HepG2 (cell line): ENCODE measurements around the gene PDP2. TPM values are rescaled to one million over a fixed set of nuclear protein-coding genes. Genes with fewer than 3 reads are reported as not detected.

Experiments used
- ATAC-seq: fragments of 200-7000 bp; cut with Tn5 transposase; 3 replicates; pipeline ENCODE4 v1.9.1; 2020; ENCODE audit warnings: mild to moderate bottlenecking, moderate library complexity
- BruUV-seq: library from RNA; stranded (reverse); fragments of 400-500 nt; replicated peaks from 2 replicates; lab custom pipeline; 2021; lab: Mats Ljungman, UMichigan
- CTCF ChIA-PET: fragments of 300-600 bp; formaldehyde crosslinking; extraction: SDS; loops from one replicate; lab custom pipeline; 2021; ENCODE audit warnings: low total read pairs, inconsistent platforms, low intra/inter-chr PET ratio; lab: Yijun Ruan, JAX
- POLR2A ChIA-PET: fragments of 350-600 bp; sonication (Branson Sonifier 250); formaldehyde crosslinking; loops from one replicate; lab custom pipeline; 2020; ENCODE audit warnings: antibody characterized with exemption, inconsistent platforms; lab: Yijun Ruan, JAX
- DNase-seq: peaks from one replicate; pipeline ENCODE4 v3.0.0-alpha.2; 2015; ENCODE audit warnings: low spot score
- FAIRE-seq: peaks from 3 replicates; lab custom pipeline; 2011; peaks lifted over from hg19 to GRCh38; lab: Jason Lieb, UNC
- H2AFZ ChIP-seq: one replicate; pipeline ENCODE4 v1.6.1; 2011; ENCODE audit warnings: low read length, inconsistent platforms
- H3K27ac ChIP-seq: fragments of 300-600 bp; 3 replicates; pipeline ENCODE4 v1.8.0; 2011; ENCODE audit warnings: mixed run types, mild to moderate bottlenecking, mixed read lengths, low read length, inconsistent platforms; ENCODE audit not compliant: insufficient read depth; ENCODE audit errors: extremely low read length
- H3K27me3 ChIP-seq, 2 experiments: fragments of 200-600 bp in 1 of 2; 2 replicates in 1 of 2; 3 replicates in 1 of 2; pipeline versions ENCODE4 v1.6.0 to v1.8.0; 2011; ENCODE audit warnings: low read length in 2 of 2, mild to moderate bottlenecking in 2 of 2, moderate library complexity in 2 of 2, inconsistent platforms in 1 of 2; ENCODE audit not compliant: insufficient read depth in 2 of 2, control insufficient read depth in 1 of 2
- H3K36me3 ChIP-seq, 2 experiments: fragments of 200-600 bp in 1 of 2; replicated peaks in 1 of 2; 2 replicates in 1 of 2; 3 replicates in 1 of 2; pipeline versions ENCODE4 v1.5.1 to v1.8.0; 2011; ENCODE audit warnings: low read length in 2 of 2, inconsistent platforms in 1 of 2; ENCODE audit not compliant: insufficient read depth in 2 of 2, control insufficient read depth in 1 of 2
- H3K4me1 ChIP-seq: 2 replicates; pipeline ENCODE4 v1.5.1; 2012; ENCODE audit warnings: low read length, inconsistent platforms; ENCODE audit not compliant: insufficient read depth
- H3K4me2 ChIP-seq: 2 replicates; pipeline ENCODE4 v1.6.0; 2011; ENCODE audit warnings: low read depth, low read length, inconsistent platforms
- H3K4me3 ChIP-seq, 3 experiments: fragments of 200-600 bp in 1 of 3; sonication (generic), shearing (Covaris generic) in 1 of 3; replicated peaks in 1 of 3; 2 replicates each; pipeline ENCODE4 v1.5.1; 2011 to 2016; ENCODE audit warnings: low read length in 3 of 3, inconsistent platforms in 2 of 3, low read depth in 2 of 3, mild to moderate bottlenecking in 2 of 3, control low read depth in 1 of 3, mixed read lengths in 1 of 3; ENCODE audit not compliant: insufficient read depth in 1 of 3
- H3K79me2 ChIP-seq: one replicate; pipeline ENCODE4 v1.6.1; 2011; ENCODE audit warnings: low read length, inconsistent platforms; ENCODE audit not compliant: insufficient read depth
- H3K9ac ChIP-seq: 2 replicates; pipeline ENCODE4 v1.6.0; 2011; ENCODE audit warnings: mild to moderate bottlenecking, low read depth, low read length, inconsistent platforms; ENCODE audit not compliant: insufficient read depth
- H3K9me3 ChIP-seq: 2 replicates; pipeline ENCODE4 v1.5.1; 2012; ENCODE audit warnings: mild to moderate bottlenecking, low read length
- H4K20me1 ChIP-seq: 2 replicates; pipeline ENCODE4 v1.6.0; 2011; ENCODE audit warnings: inconsistent platforms, mild to moderate bottlenecking, low read length, moderate library complexity; ENCODE audit not compliant: insufficient read depth
- E2F2 ChIP-seq: sonication (generic); formaldehyde crosslinking; IDR thresholded peaks from 2 replicates; pipeline ENCODE4 v1.4.0; 2020; ENCODE audit warnings: missing genetic modification reagents, borderline replicate concordance
- MNT ChIP-seq: fragments of 450-650 bp; IDR thresholded peaks from 2 replicates; pipeline ENCODE4 v1.6.1; 2016
- RAD51 ChIP-seq: fragments of 450-650 bp; IDR thresholded peaks from 2 replicates; pipeline ENCODE4 v1.6.1; 2016; ENCODE audit warnings: borderline replicate concordance
- SMC3 ChIP-seq: IDR thresholded peaks from 2 replicates; pipeline ENCODE4 v1.6.1; 2011; ENCODE audit warnings: low read length, improper control_type of control experiment
- SPEN ChIP-seq: sonication (generic); formaldehyde crosslinking; IDR thresholded peaks from 2 replicates; pipeline ENCODE4 v1.5.1; 2020; ENCODE audit warnings: low read depth, mild to moderate bottlenecking, missing genetic modification reagents
- TBL1XR1 ChIP-seq: fragments of 150-350 bp; IDR thresholded peaks from 2 replicates; pipeline ENCODE4 v1.6.1; 2014; ENCODE audit warnings: borderline replicate concordance, low read length; ENCODE audit not compliant: partially characterized antibody
- THAP7 ChIP-seq: sonication (generic); formaldehyde crosslinking; IDR thresholded peaks from 2 replicates; pipeline ENCODE4 v1.8.1; 2023; ENCODE audit warnings: mild to moderate bottlenecking, missing genetic modification reagents
- TP53 ChIP-seq: sonication (generic); formaldehyde crosslinking; conservative IDR thresholded peaks from 2 replicates; pipeline ENCODE4 v1.4.0; 2020; ENCODE audit warnings: missing genetic modification reagents
- ZFP36L1 ChIP-seq: sonication (generic); formaldehyde crosslinking; IDR thresholded peaks from 2 replicates; pipeline ENCODE4 v1.8.0; 2022; ENCODE audit warnings: mild to moderate bottlenecking, missing genetic modification reagents, moderate library complexity
- ZFP91 ChIP-seq: sonication (generic); formaldehyde crosslinking; IDR thresholded peaks from 2 replicates; pipeline ENCODE4 v1.9.0; 2022; ENCODE audit warnings: missing genetic modification reagents, mild to moderate bottlenecking, borderline replicate concordance
- ZNF891 ChIP-seq: sonication (generic); formaldehyde crosslinking; IDR thresholded peaks from 2 replicates; pipeline ENCODE4 v1.5.0; 2020; ENCODE audit warnings: mild to moderate bottlenecking, missing genetic modification reagents
- WGBS: methylation state at CpG from one replicate; pipeline ENCODE4 v1.1.6; 2017; ENCODE audit warnings: low lambda C conversion rate; 5-methylcytosine and 5-hydroxymethylcytosine counted together
- in situ Hi-C: cut with HindIII; loops from 2 replicates; pipeline ENCODE4 v1.10.0; 2017; ENCODE audit warnings: low pct_unique_long_range_greater_than_20kb; ENCODE audit not compliant: extremely low pct_ligation_motif_present
- intact Hi-C: fragments of 100-400 bp; cut with micrococcal nuclease; formaldehyde crosslinking; loops from one replicate; pipeline ENCODE4 v1.10.0; 2022; ENCODE audit not compliant: unreplicated experiment
- polyA plus RNA-seq, 8 experiments: library from polyadenylated mRNA; depleted of rRNA in 3 of 8; stranded (reverse) in 7 of 8; unstranded in 1 of 8; fragments of >200 nt; fragmentation: Illumina TruSeq in 4 of 8; extraction: Trizol in 4 of 8; gene quantifications; 2 replicates each; pipeline versions ENCODE4 v1.2.1 to v1.2.3, GENCODE V29; 2011 to 2016; ENCODE audit warnings: low read depth in 4 of 8, missing spikeins in 1 of 8, mixed read lengths in 1 of 8; ENCODE audit not compliant: insufficient read depth in 1 of 8
- total RNA-seq, 5 experiments: library from RNA; depleted of rRNA; stranded (reverse); fragments of >200 nt; fragmentation: Illumina TruSeq; extraction: Trizol; gene quantifications; 2 replicates each; pipeline ENCODE4 v1.2.3, GENCODE V29; 2016; ENCODE audit warnings: low read depth in 1 of 5

Gene PDP2
- total and polyA plus RNA-seq, 2 of the 13 experiments (the other 11 are each of a cell fraction or from before 2014, with no cell fraction given) = 12.8 to 15.8 TPM

GRCh38 chr16:66895689-66895979, 15.3 kb downstream of the PDP2 start:
- H3K9ac ChIP-seq = no peak overlapping the region
- POLR2A ChIA-PET = interaction anchor here (0.9 to 2.2 kb wide), 4 partner anchors 9 to 39 kb away, joined by 3 to 13 read pairs (median 6); partner anchors contain the start of genes CDH16 and CIAO2B
- H2AFZ ChIP-seq = no peak overlapping the region
- no peak for FAIRE-seq
- H3K4me3 ChIP-seq = no peak overlapping the region
- TF ChIP-seq ZFP36L1 (CRISPR knock-in tag) = no peak
- 0 out of 2 replicates have a peak, but pooled peaks have one; percentile 15 for TF ChIP-seq SPEN (CRISPR knock-in tag)
- peak overlapping the region; percentile 34; the same call in 1 of the 2 replicates for H3K4me2 ChIP-seq
- H3K9me3 ChIP-seq = no peaks in the 10 kb centered on the region
- no peak; the same call in 2 of the 3 replicates for ATAC-seq
- no TSS peak for BruUV-seq
- CTCF ChIA-PET = interaction anchor here (0.7 to 3.3 kb wide), 10 partner anchors 14 to 290 kb away, joined by 3 to 37 read pairs (median 8); partner anchors contain the start of genes CES3 and RRAD
- in situ Hi-C loops = no loop called here
- H3K36me3 ChIP-seq = no peaks in the 10 kb centered on the region; a peak in 1 of 5 replicates
- H3K27ac ChIP-seq = no peak overlapping the region
- no peak for DNase-seq
- H3K27me3 ChIP-seq = peaks cover 0 to 2% of the 10 kb centered on the region in 2 experiments; a peak in 1 of 5 replicates
- H3K79me2 ChIP-seq = no peaks in the 10 kb centered on the region
- WGBS = 69% methylated on average over 5 of the region's 5 CpGs
- intact Hi-C loops = loop anchor here (1.0 to 10.0 kb wide), 4 partner anchors 29 to 259 kb away; partner anchors contain the start of genes B3GNT9, FBXL8 and TRADD
- H3K4me1 ChIP-seq = peaks cover 66% of the 10 kb centered on the region
- no peaks in the 10 kb centered on the region for H4K20me1 ChIP-seq

GRCh38 chr16:66895999-66896398, 15.7 kb downstream of the PDP2 start:
- H4K20me1 ChIP-seq = no peaks in the 10 kb centered on the region
- peaks cover 0 to 2% of the 10 kb centered on the region in 2 experiments; a peak in 1 of 5 replicates for H3K27me3 ChIP-seq
- 48% methylated on average over 3 of the region's 3 CpGs for WGBS
- H3K4me1 ChIP-seq = peaks cover 66% of the 10 kb centered on the region
- H3K27ac ChIP-seq = no peak overlapping the region
- CTCF ChIA-PET = interaction anchor here (0.7 to 3.3 kb wide), 6 partner anchors 14 to 82 kb away, joined by 4 to 37 read pairs (median 14); partner anchors contain the start of genes CES3 and RRAD
- POLR2A ChIA-PET = interaction anchor here (0.9 to 2.2 kb wide), 4 partner anchors 9 to 38 kb away, joined by 3 to 13 read pairs (median 6); partner anchors contain the start of genes CDH16 and CIAO2B
- no peak overlapping the region for H2AFZ ChIP-seq
- FAIRE-seq (no peak), DNase-seq (no peak), ATAC-seq (no peak)
- intact Hi-C loops (loop anchor here (1.0 to 10.0 kb wide), 4 partner anchors 28 to 259 kb away; partner anchors contain the start of genes B3GNT9, FBXL8 and TRADD), in situ Hi-C loops (no loop called here)
- BruUV-seq = no TSS peak
- H3K36me3 ChIP-seq = no peaks in the 10 kb centered on the region; a peak in 1 of 5 replicates
- no peak overlapping the region for H3K4me2 ChIP-seq
- no peaks in the 10 kb centered on the region for H3K79me2 ChIP-seq
- H3K9me3 ChIP-seq = no peaks in the 10 kb centered on the region
- no peak overlapping the region for H3K4me3 ChIP-seq
- no peak overlapping the region for H3K9ac ChIP-seq
- no peak for TF ChIP-seq ZNF891 (CRISPR knock-in tag)
- TF ChIP-seq E2F2 (CRISPR knock-in tag) = no peak
- no peak for TF ChIP-seq SMC3
- TF ChIP-seq THAP7 (CRISPR knock-in tag) = no peak
- no peak for TF ChIP-seq RAD51
- peak; percentile 37 for TF ChIP-seq MNT
- TF ChIP-seq TP53 (CRISPR knock-in tag) = no peak
- no peak for TF ChIP-seq ZFP91 (CRISPR knock-in tag)
- TF ChIP-seq TBL1XR1 = no peak
